ENCODE data around the gene RCOR1. TPM values are rescaled to one million over a fixed set of nuclear protein-coding genes. Genes with fewer than 3 reads are reported as not detected.

Gene RCOR1
- total RNA-seq, 3 donors from 2014 or later (not counting 1 experiment from before 2014, with no cell fraction given), result 20.3 to 36.5 (median 21.8) TPM

DNA sequence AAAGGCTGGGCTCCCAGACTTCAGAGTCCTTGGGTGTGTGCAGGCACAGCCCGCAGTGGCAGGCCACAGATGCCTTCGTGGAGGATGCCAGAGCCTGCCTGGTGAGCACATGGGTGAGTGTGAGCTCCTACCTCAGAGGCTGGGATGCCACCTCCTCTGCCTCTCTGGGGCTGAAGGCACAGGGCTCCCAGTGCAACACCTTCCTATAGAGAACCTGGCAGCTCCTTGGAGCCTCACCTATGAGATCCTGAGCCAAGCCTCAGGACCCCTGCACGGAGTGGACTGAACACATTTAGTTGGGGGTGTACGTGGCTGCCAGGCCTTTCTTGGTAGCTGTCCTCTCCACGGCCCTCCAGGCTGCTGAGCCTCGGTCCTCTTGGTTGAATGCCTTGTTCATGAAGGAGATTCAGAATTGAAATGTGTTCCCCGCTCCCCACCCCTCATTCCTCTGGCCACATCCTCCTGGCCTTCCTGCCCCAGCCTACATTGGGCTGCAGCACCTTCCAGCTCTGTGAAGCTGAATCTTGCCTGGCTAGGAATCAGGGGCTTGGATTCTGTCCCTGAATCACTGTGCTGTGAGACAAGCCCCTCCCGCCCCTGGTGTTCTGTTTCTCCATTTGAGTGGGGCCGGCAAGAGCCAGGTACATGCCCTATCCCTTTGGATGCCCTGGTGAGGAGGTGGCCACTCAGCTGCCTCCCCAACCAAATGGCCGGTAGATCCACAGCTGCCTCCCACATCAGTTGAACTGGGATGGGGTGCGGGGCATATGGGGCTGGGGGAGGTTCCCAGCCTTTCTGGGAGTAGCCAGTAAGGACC, 146.1 kb downstream of the RCOR1 start:
- intact Hi-C loops (cut with micrococcal nuclease), result no loop called here

DNA sequence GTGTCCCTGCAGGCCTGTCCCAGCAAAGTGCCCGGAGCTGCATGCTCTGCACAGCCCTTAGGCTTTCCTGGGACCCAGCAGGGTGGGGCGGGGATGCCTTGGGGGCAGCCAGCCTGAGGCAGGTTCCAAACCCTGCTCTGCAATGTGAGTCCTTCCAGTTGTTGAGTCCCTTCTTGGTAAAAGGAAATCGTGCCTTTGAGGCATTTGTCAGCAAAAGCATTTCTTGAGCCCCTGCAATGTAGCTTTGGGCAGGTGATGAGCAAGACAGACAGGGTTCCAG, 146.7 kb downstream of the RCOR1 start:
- H3K27me3 Mint-ChIP-seq (ENCODE audit: low read depth in 2 of 2), result no peaks in the 10 kb centered on the region
- no peaks in the 10 kb centered on the region for H3K4me1 Mint-ChIP-seq
- WGBS (ENCODE audit: insufficient coverage), result 98% methylated on average over 3 of the region's 3 CpGs
- ATAC-seq (no peak), DNase-seq (no peak)
- Histone ChIP-seq H3K9me3 (ENCODE audit: control insufficient read depth, insufficient read depth, low read length) (peaks cover 13% of the 10 kb centered on the region), H3K27ac (ENCODE audit: low read length) (no peak overlapping the region), H3K27me3 (ENCODE audit: control insufficient read depth, insufficient read depth, low read length) (no peaks in the 10 kb centered on the region), H3K4me1 (ENCODE audit: control insufficient read depth, insufficient read depth, low read length) (no peaks in the 10 kb centered on the region), H3K4me3 (ENCODE audit: low read length) (no peak overlapping the region), H3K36me3 (ENCODE audit: control insufficient read depth, insufficient read depth, low read length) (no peaks in the 10 kb centered on the region)
- H3K27ac Mint-ChIP-seq, result no peak overlapping the region
- H3K36me3 Mint-ChIP-seq, result no peaks in the 10 kb centered on the region
- intact Hi-C loops (cut with micrococcal nuclease), result no loop called here
- peaks cover 0 to 3% of the 10 kb centered on the region in 2 donors for H3K9me3 Mint-ChIP-seq
- H3K4me3 Mint-ChIP-seq, result no peak overlapping the region
- TF ChIP-seq, protein P1, sequence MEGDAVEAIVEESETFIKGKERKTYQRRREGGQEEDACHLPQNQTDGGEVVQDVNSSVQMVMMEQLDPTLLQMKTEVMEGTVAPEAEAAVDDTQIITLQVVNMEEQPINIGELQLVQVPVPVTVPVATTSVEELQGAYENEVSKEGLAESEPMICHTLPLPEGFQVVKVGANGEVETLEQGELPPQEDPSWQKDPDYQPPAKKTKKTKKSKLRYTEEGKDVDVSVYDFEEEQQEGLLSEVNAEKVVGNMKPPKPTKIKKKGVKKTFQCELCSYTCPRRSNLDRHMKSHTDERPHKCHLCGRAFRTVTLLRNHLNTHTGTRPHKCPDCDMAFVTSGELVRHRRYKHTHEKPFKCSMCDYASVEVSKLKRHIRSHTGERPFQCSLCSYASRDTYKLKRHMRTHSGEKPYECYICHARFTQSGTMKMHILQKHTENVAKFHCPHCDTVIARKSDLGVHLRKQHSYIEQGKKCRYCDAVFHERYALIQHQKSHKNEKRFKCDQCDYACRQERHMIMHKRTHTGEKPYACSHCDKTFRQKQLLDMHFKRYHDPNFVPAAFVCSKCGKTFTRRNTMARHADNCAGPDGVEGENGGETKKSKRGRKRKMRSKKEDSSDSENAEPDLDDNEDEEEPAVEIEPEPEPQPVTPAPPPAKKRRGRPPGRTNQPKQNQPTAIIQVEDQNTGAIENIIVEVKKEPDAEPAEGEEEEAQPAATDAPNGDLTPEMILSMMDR (IDR thresholded peaks at IDR 0.05), result no peak

More for the DNA sequence above, 146.1 kb downstream of the RCOR1 start:
- H3K27ac ChIP-seq (ENCODE audit: low read length), result no peak overlapping the region
- Mint-ChIP-seq H3K4me3 (no peak overlapping the region), H3K27me3 (ENCODE audit: low read depth in 2 of 2) (no peaks in the 10 kb centered on the region), H3K9me3 (peaks cover 0 to 3% of the 10 kb centered on the region in 2 donors), H3K36me3 (no peaks in the 10 kb centered on the region), H3K27ac (no peak overlapping the region), H3K4me1 (no peaks in the 10 kb centered on the region)
- H3K9me3 ChIP-seq (ENCODE audit: control insufficient read depth, insufficient read depth, low read length), result peaks cover 13% of the 10 kb centered on the region
- H3K27me3 ChIP-seq (ENCODE audit: control insufficient read depth, insufficient read depth, low read length), result no peaks in the 10 kb centered on the region
- no peaks in the 10 kb centered on the region for H3K36me3 ChIP-seq (ENCODE audit: control insufficient read depth, insufficient read depth, low read length)
- TF ChIP-seq, protein P1 (IDR thresholded peaks at IDR 0.05), result no peak
- DNase-seq (no peak), ATAC-seq (no peak)
- WGBS (ENCODE audit: insufficient coverage), result 92% methylated on average over 11 of the region's 11 CpGs
- H3K4me3 ChIP-seq (ENCODE audit: low read length), result no peak overlapping the region
- no peaks in the 10 kb centered on the region for H3K4me1 ChIP-seq (ENCODE audit: control insufficient read depth, insufficient read depth, low read length)

DNA sequence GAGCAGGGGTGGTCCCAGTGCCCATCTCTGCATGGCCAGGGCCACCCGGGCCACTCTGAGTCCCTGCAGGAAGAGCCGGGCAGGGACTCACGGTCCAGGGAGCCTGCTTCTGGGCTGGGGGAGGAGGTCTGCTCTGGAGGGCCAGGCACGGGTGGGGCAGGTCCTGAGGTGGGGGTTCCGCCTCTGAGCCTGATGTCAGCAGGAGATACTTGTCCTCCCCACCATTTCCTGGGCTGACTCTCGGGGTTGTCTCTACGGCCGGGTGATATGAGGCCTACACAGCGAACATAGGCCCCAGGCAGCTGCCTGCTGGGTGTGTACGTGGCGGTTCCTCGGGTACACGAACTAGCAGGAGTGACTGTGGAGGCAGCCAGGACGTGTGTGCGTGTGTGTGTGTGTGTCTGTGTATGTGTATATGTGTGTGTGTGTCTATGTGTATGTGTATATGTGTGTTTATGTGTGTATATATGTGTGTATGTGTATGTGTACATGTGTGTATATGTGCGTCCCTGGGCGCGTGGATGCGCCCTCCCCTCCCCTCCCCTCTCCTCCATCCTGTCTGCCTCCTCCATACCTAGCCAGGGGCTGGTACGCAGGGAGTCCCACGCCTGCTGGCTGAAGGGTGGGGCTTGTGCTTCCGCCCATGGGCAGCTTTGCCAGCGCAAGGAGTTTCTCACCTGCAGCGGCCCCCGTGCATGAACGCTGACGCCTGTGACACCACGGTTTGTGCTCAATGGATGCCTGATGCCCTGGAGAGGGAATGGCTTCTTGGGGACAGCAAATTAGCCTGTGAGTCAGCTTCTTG, 154.4 kb downstream of the RCOR1 start:
- H3K36me3 ChIP-seq (ENCODE audit: control insufficient read depth, insufficient read depth, low read length), result no peaks in the 10 kb centered on the region
- ATAC-seq (no peak), DNase-seq (no peak)
- H3K4me1 Mint-ChIP-seq, result no peaks in the 10 kb centered on the region
- H3K36me3 Mint-ChIP-seq, result no peaks in the 10 kb centered on the region
- no peak overlapping the region for H3K4me3 Mint-ChIP-seq
- H3K27ac Mint-ChIP-seq, result no peak overlapping the region
- H3K27me3 Mint-ChIP-seq (ENCODE audit: low read depth in 2 of 2), result no peaks in the 10 kb centered on the region
- H3K4me1 ChIP-seq (ENCODE audit: control insufficient read depth, insufficient read depth, low read length), result no peaks in the 10 kb centered on the region
- 93% methylated on average over 24 of the region's 28 CpGs for WGBS (ENCODE audit: insufficient coverage)
- peaks cover 4% of the 10 kb centered on the region for H3K9me3 ChIP-seq (ENCODE audit: control insufficient read depth, insufficient read depth, low read length)
- TF ChIP-seq, protein P1 (IDR thresholded peaks at IDR 0.05), result no peak
- intact Hi-C loops (cut with micrococcal nuclease), result no loop called here
- no peaks in the 10 kb centered on the region for H3K27me3 ChIP-seq (ENCODE audit: control insufficient read depth, insufficient read depth, low read length)
- H3K4me3 ChIP-seq (ENCODE audit: low read length), result no peak overlapping the region
- peaks cover 0 to 2% of the 10 kb centered on the region in 2 donors for H3K9me3 Mint-ChIP-seq
- H3K27ac ChIP-seq (ENCODE audit: low read length), result no peak overlapping the region

Measured in natural killer cell (primary cell).